HG03159 (cell line): ENCODE data around the gene RNF121.

Source experiments
- ATAC-seq: cut with Tn5 transposase; IDR thresholded peaks from one replicate; pipeline ENCODE4 v1.9.1; 2021; ENCODE audit warnings: mild to moderate bottlenecking, moderate library complexity; ENCODE audit not compliant: unreplicated experiment

The RNF121 gene

DNA sequence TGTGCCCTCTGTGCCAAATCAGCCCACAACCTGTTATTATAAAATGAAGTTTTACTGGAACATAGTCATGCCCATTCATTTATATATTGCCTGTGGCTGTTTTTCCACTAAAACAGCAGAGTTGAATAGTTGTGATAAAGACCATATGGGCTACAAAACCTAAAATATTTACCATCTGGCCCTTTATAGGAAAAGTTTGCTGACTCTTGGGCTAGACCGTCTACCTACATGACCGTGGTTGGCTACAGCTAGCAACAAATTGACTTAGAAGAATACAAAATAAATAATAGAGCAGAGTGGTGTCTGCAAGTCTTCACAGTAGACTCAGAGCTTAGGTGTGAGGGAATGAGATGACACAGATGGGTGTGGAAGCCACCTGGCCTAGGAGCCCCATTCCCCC is 58.7 kb downstream of the RNF121 start:
- no peak for ATAC-seq

DNA sequence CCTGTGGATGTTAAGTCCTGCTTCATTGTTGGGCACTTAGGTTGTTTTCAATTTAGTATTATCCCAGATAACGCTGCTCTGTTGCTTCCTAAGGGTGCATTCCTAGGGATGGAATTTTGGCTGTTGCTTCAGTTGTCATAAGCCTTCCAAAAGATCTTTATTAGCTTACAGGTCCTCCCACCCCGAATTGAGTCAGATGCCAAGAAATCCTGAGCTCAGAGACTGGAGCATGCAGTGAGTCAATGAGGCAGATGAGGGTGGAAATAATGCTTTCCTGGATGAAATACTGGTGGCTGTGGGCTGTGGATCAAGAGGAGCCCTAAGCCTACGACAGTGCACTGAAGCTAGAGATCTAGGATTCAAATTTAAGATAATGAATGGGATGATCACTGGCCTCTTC is 59.2 kb downstream of the RNF121 start:
- no peak for ATAC-seq

GRCh38 chr11:71990701-71991100 is 61.9 kb downstream of the RNF121 start:
- no peak for ATAC-seq

- ATAC-seq = peak; percentile 65
These were observed 62.6 kb downstream of the RNF121 start for GRCh38 chr11:71991494-71991893.

- no peak for ATAC-seq
These were observed 63.4 kb downstream of the RNF121 start for GRCh38 chr11:71992136-71992730.

DNA sequence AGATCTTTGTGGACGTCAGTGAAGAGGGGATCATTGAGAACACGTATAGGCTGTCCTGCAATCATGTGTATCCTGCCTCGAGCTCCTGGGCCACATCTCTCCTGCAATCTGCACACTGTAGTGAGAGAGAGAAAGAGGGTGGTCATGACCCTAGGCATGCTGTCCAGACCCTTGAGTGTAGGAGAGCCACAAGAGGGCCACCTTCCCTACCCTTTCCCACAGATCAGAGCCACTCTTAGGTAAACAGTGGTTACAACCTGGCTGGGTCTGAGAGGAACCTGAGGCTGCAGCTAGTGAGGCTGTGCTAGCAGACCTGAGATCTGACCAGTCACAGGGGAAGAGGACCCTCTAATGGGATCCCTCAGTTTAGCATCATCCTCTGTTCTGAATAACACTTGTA is 65.9 kb downstream of the RNF121 start:
- no peak for ATAC-seq

DNA sequence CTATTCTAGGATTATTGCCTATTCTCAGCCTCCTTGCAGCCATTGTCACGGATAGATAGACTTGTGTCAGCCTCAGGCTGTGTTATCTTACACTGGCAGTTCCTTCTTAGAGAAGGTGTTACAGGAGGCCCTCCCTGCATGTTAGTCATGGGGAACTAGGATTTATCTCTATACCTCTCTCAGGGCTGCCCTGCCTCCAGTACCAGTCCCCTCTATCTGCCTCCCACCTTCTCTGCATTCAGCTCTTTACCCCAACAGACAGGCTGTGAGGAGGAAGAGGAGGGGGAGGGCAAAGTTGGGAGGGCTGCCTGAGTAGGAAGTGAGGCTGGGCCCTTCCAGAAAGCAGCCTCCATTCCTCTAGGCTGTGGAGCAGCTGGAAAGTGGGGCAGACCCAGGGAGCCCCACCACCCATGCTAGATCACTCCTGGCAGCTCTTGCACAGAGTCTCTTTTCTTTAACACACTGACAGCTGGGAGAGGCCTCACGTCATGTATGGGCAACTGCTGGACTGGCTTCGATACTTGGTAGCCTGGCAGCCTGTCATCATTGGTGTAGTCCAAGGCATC is 67.0 kb downstream of the RNF121 start:
- no peak for ATAC-seq

DNA sequence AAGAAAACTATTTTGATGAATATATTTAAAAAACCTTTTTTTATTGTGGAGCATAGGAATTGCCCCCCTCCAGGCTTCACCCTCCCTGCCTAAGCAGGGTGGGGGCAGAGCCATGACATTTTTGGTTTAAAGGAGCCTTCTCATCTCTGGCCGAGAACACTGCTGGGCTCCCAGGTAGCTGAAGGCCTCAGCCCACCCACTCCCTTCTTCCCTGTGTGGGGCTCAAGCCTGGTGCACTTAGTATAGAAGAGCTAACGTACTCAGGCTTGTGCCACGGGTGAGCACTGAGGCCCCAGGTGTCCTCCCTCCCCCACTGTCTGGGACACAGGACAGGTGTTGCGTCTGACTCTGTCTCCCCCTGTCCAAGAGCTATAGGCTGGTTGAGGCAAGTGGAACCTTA is 67.7 kb downstream of the RNF121 start:
- no peak for ATAC-seq

- ATAC-seq = no peak
These were observed 68.1 kb downstream of the RNF121 start for GRCh38 chr11:71996946-71997345.

DNA sequence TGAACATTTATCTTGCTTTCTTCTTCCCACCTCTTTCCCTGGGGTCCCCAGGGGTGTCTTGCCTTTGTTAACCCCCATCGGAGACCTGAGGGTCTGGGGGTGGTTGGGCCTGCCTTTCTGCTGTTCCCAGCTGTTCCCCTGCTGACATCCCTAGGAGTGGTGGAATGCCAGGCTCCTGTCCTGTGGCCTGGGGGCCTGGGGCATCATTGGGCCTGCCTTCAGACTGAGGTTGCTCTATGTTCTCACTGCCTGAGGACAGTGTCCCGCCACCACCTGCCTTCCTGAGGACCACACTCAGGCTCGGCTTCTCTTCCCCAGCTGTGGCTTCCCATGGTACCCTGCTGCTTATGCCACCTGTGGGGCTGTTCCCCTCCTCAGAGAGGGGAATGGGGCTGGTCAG is 68.7 kb downstream of the RNF121 start:
- ATAC-seq = no peak

- no peak for ATAC-seq
These were observed 69.2 kb downstream of the RNF121 start for GRCh38 chr11:71998061-71998460.

DNA sequence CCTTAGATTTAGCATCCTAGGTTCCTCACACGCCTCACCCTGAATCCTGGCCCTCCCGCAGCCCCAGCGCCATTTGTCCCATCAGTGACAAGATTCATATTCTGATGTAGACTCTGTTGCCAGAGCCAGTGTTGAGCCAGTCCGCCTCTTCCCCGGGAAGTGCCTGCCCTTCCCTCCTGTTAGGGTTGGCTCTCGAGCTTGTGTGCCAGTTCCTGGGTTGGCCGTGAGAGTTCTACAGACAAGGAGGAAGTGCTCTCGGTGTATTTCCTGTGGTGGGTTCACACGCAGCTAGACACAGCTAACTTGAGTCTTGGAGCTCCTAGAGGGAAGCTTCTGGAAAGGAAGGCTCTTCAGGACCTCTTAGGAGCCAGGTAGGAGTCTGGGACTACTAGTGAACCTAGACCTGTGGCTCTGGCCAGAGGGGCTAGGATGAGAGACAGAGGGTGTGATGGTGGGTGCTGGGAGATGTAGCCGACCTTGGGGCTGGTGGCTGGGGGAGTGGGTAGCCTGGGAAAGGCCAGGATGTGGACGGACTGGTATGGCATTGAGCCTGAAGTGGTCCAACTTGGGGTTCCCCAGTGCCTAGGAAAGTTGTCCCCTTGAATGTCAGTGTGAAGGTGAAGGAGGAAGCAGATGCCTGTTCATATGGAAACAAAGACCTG is 69.9 kb downstream of the RNF121 start, which contains the start of gene IL18BP:
TSS of gene IL18BP (plus strand) at position 261 of the 662 bp plus-strand sequence. CDS start 1,076 bp downstream, outside the sequence.
- no peak for ATAC-seq

- ATAC-seq = no peak
These were observed 70.5 kb downstream of the RNF121 start for GRCh38 chr11:71999362-71999761.

- no peak for ATAC-seq
These were observed 71.0 kb downstream of the RNF121 start for GRCh38 chr11:71999798-72000197.

DNA sequence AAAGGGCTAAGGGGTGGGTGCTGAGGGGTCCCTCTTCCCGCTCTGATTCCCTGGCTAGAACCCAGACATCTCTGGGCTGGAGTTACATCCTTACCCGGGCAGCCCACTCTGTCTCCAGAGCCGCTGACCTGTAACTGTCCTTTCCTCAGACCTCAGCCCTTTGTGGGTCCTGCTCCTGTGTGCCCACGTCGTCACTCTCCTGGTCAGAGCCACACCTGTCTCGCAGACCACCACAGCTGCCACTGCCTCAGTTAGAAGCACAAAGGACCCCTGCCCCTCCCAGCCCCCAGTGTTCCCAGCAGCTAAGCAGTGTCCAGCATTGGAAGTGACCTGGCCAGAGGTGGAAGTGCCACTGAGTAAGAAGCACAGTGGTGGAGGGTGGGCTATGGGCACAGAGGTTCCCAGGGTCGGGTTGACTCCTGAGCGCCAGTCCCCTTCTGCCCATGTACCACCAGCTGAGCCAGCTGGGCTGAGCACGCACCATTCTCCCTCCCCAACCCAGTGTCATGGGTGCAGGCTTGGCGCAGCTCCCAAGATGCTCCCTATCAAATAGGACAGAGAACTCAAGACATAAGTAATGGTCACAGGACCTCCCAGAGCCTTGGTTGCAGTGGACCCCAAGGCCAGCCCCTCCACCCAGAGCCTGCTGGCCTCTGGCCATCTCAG is 71.5 kb downstream of the RNF121 start:
- ATAC-seq = no peak

DNA sequence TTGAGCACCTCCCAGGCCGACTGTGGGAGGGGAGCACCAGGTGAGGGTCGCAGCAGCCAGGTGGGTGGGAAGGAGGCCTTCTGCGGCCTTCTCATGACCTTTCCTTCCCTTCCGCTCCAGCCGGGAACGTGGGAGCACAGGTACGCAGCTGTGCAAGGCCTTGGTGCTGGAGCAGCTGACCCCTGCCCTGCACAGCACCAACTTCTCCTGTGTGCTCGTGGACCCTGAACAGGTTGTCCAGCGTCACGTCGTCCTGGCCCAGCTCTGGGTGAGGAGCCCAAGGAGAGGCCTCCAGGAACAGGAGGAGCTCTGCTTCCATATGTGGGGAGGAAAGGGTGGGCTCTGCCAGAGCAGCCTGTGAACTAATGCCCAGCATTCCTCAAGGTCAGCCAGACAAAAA is 72.4 kb downstream of the RNF121 start:
- ATAC-seq = no peak

DNA sequence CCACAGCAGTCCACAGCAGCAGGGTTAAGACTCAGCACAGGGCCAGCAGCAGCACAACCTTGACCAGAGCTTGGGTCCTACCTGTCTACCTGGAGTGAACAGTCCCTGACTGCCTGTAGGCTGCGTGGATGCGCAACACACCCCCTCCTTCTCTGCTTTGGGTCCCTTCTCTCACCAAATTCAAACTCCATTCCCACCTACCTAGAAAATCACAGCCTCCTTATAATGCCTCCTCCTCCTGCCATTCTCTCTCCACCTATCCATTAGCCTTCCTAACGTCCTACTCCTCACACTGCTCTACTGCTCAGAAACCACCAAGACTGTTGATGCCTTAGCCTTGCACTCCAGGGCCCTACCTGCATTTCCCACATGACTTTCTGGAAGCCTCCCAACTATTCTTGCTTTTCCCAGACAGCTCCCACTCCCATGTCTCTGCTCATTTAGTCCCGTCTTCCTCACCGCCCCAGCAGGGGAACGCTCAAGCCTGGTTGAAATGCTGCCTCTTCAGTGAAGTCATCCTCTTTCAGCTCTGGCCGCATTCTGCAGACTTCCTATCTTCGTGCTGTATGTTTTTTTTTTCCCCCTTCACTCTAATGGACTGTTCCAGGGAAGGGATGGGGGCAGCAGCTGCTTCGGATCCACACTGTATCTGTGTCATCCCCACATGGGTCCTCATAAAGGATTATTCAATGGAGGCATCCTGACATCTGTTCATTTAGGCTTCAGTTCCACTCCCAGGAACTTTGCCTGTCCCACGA is 73.2 kb downstream of the RNF121 start:
- ATAC-seq = no peak

GRCh38 chr11:72002841-72003775 is 74.3 kb downstream of the RNF121 start:
- ATAC-seq = no peak

- no peak for ATAC-seq
These were observed 74.9 kb downstream of the RNF121 start for GRCh38 chr11:72003776-72004171.
